Astrocyte (in vitro differentiated cells and primary cell): ENCODE data around the gene CDRT4.

ENCODE experiments used
- EZH2 ChIP-seq: IDR thresholded peaks from 2 replicates; pipeline ENCODE4 v1.6.1; 2012; ENCODE audit warnings: mild to moderate bottlenecking, low read length, inconsistent platforms; ENCODE audit not compliant: insufficient read depth
- TF ChIP-seq, protein P1 (sequence below): IDR thresholded peaks from 2 replicates; pipeline ENCODE4 v1.5.1; 2011; ENCODE audit warnings: low read depth, mild to moderate bottlenecking, inconsistent platforms, low read length, moderate library complexity; ENCODE audit not compliant: insufficient read depth

DNA sequence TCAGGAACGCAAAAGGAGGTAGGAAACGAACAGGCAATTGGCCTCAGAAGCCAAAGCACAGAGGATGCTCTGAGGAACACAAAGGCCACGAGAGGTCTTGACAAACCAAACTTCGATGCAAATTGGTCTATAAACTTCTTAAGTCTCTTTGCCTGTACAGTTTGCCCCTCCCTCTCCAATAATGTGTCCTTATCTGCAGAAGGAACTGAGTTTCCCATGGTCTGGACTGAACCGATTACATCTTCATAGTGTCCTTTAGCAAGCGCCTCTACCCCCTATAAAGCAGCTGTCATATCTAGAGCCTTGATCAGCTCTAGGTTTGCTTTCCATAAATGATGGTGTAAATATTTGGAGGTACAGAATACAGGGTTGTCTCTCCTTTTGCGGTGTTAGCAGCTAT lies 3.1 kb upstream of the CDRT4 start:
- TF ChIP-seq, protein P1, sequence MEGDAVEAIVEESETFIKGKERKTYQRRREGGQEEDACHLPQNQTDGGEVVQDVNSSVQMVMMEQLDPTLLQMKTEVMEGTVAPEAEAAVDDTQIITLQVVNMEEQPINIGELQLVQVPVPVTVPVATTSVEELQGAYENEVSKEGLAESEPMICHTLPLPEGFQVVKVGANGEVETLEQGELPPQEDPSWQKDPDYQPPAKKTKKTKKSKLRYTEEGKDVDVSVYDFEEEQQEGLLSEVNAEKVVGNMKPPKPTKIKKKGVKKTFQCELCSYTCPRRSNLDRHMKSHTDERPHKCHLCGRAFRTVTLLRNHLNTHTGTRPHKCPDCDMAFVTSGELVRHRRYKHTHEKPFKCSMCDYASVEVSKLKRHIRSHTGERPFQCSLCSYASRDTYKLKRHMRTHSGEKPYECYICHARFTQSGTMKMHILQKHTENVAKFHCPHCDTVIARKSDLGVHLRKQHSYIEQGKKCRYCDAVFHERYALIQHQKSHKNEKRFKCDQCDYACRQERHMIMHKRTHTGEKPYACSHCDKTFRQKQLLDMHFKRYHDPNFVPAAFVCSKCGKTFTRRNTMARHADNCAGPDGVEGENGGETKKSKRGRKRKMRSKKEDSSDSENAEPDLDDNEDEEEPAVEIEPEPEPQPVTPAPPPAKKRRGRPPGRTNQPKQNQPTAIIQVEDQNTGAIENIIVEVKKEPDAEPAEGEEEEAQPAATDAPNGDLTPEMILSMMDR: no peak
- TF ChIP-seq EZH2: no peak
